Suprapubic skin (tissue), 4 donors: ENCODE results near the gene SCAF1. TPM values are rescaled to one million over a fixed set of nuclear protein-coding genes. Genes with fewer than 3 reads are reported as not detected.

Experiments used
- DNase-seq, 2 donors: peaks; one replicate each; pipeline ENCODE4 v3.0.0-alpha.2; 2019; ENCODE audit warnings: low spot score in 2 of 2
- H3K27ac ChIP-seq: fragments of 200-600 bp; sonication (generic); one replicate; pipeline ENCODE4 v1.5.1; 2019
- H3K27me3 ChIP-seq: fragments of 200-600 bp; sonication (generic); one replicate; pipeline ENCODE4 v1.5.1; 2019
- H3K36me3 ChIP-seq: fragments of 200-600 bp; sonication (generic); one replicate; pipeline ENCODE4 v1.5.1; 2019
- H3K4me1 ChIP-seq: fragments of 200-600 bp; sonication (generic); one replicate; pipeline ENCODE4 v1.5.1; 2019
- H3K4me3 ChIP-seq: fragments of 200-600 bp; sonication (generic); one replicate; pipeline ENCODE4 v1.5.1; 2019; ENCODE audit warnings: mild to moderate bottlenecking
- H3K9me3 ChIP-seq: fragments of 200-600 bp; sonication (generic); one replicate; pipeline ENCODE4 v1.5.1; 2019
- EP300 ChIP-seq: sonication (generic); formaldehyde crosslinking; IDR thresholded peaks from one replicate; pipeline ENCODE4 v1.6.1; 2017; ENCODE audit warnings: antibody characterized with exemption
- POLR2A ChIP-seq, 2 donors: fragments of 450-650 bp; IDR thresholded peaks; one replicate each; pipeline ENCODE4 v1.6.1; 2017; ENCODE audit warnings: antibody characterized with exemption in 2 of 2, mild to moderate bottlenecking in 2 of 2, moderate library complexity in 2 of 2
- POLR2AphosphoS5 ChIP-seq, 3 donors: sonication (generic); formaldehyde crosslinking; IDR thresholded peaks; one replicate each; pipeline ENCODE4 v1.6.1; 2017; ENCODE audit warnings: antibody characterized with exemption in 3 of 3
- WGBS: methylation state at CpG from one replicate; pipeline ENCODE4 v1.1.5; 2018; 5-methylcytosine and 5-hydroxymethylcytosine counted together
- total RNA-seq, 4 donors: library from RNA; depleted of rRNA; stranded (reverse); fragments of >200 nt; gene quantifications; one replicate each; pipeline ENCODE4 v1.1.0, GENCODE V29; 2016
- TF ChIP-seq, protein P1 (sequence below), 2 donors: fragments of 200-600 bp in 1 of 2; fragments of 450-650 bp in 1 of 2; sonication (generic) in 1 of 2; IDR thresholded peaks; one replicate each; pipeline ENCODE4 v1.5.1; 2016 to 2019; ENCODE audit warnings: antibody characterized with exemption in 2 of 2, mild to moderate bottlenecking in 1 of 2, moderate library complexity in 1 of 2

The SCAF1 gene
- total RNA-seq, 4 donors from 2014 or later, result 22.1 to 36.9 (median 28.5) TPM

DNA sequence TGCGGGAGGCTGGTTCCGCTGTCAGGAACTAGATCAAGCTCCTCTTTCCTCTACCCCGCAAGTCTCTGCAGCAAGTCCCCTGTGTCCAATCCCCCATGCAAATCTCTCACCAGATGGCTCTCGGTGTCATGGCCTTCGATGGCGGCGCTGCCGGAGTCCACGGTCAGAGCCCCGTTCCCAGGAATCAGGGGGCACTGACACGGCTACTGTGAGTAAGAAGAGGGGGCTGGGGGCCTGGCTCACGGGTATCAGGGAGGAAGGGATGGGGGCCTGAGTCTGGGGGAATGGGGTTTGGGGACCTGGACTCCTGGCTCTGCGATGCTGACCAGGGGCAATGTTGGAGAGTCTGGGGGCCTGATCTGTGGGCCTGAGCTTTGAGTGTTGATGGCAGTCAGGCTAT is 4.0 kb downstream of the SCAF1 start:
- DNase-seq, result no peak
- H3K36me3 ChIP-seq, result peaks cover 52% of the 10 kb centered on the region
- H3K27ac ChIP-seq, result no peak overlapping the region
- H3K4me3 ChIP-seq, result no peak overlapping the region
- peaks cover 33% of the 10 kb centered on the region for H3K4me1 ChIP-seq
- H3K9me3 ChIP-seq, result no peaks in the 10 kb centered on the region
- no peaks in the 10 kb centered on the region for H3K27me3 ChIP-seq
- TF ChIP-seq, protein P1, sequence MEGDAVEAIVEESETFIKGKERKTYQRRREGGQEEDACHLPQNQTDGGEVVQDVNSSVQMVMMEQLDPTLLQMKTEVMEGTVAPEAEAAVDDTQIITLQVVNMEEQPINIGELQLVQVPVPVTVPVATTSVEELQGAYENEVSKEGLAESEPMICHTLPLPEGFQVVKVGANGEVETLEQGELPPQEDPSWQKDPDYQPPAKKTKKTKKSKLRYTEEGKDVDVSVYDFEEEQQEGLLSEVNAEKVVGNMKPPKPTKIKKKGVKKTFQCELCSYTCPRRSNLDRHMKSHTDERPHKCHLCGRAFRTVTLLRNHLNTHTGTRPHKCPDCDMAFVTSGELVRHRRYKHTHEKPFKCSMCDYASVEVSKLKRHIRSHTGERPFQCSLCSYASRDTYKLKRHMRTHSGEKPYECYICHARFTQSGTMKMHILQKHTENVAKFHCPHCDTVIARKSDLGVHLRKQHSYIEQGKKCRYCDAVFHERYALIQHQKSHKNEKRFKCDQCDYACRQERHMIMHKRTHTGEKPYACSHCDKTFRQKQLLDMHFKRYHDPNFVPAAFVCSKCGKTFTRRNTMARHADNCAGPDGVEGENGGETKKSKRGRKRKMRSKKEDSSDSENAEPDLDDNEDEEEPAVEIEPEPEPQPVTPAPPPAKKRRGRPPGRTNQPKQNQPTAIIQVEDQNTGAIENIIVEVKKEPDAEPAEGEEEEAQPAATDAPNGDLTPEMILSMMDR (IDR thresholded peaks at IDR 0.05), result no peak
- 94% methylated on average over 13 of the region's 13 CpGs for WGBS

DNA sequence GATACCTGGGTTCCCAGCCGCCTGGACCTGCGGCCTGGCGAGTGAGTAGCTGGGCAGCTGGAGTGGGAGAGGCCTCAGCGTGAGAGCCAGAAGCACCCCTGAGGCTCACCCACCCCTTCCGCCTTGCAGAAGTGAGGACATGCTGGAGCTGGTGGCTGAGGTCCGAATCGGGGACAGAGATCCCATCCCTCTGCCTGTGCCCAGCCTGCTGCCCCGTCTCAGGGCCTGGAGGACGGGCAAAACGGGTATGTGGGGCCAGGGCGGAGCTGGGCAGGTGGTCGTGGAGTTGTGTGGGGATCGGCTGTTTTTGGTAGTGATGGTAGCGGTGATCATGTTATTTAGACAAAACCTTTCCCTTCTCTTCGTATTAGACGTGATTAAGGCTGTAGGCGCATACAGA is 4.6 kb downstream of the SCAF1 start:
- 96% methylated on average over 15 of the region's 17 CpGs for WGBS
- no peak for TF ChIP-seq POLR2A (IDR thresholded peaks at IDR 0.05)
- no peak for TF ChIP-seq POLR2AphosphoS5 (IDR thresholded peaks at IDR 0.05)
- TF ChIP-seq, protein P1 (IDR thresholded peaks at IDR 0.05), result no peak
- TF ChIP-seq EP300, result no peak
- DNase-seq, result no peak
- peaks cover 58% of the 10 kb centered on the region for H3K36me3 ChIP-seq
- no peak overlapping the region for H3K4me3 ChIP-seq
- H3K27ac ChIP-seq, result no peak overlapping the region
- peaks cover 27% of the 10 kb centered on the region for H3K4me1 ChIP-seq
- H3K27me3 ChIP-seq, result no peaks in the 10 kb centered on the region
- H3K9me3 ChIP-seq, result no peaks in the 10 kb centered on the region

DNA sequence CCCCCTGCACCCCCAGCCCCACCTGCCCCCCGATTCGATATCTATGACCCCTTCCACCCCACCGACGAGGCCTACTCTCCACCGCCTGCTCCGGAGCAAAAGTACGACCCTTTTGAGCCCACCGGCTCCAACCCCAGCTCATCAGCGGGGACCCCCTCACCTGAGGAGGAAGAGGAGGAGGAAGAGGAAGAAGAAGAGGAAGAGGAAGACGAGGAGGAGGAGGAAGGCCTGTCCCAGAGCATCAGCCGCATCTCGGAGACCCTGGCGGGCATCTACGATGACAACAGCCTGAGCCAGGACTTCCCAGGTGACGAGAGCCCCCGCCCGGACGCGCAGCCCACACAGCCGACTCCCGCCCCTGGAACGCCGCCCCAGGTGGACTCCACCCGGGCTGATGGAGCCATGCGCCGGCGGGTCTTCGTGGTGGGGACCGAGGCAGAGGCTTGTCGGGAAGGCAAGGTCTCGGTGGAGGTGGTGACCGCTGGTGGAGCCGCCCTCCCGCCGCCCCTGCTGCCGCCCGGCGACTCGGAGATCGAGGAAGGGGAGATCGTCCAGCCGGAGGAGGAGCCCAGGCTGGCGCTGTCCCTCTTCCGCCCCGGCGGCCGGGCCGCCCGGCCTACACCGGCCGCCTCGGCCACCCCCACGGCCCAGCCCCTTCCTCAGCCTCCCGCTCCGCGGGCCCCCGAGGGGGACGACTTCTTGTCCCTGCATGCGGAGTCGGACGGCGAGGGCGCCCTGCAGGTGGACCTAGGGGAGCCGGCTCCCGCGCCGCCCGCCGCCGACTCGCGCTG is 9.2 kb downstream of the SCAF1 start:
- Histone ChIP-seq H3K36me3 (peaks cover 91% of the 10 kb centered on the region), H3K4me1 (no peaks in the 10 kb centered on the region), H3K9me3 (no peaks in the 10 kb centered on the region), H3K4me3 (no peak overlapping the region), H3K27me3 (no peaks in the 10 kb centered on the region), H3K27ac (no peak overlapping the region)
- DNase-seq, result no peak
- 89% methylated on average over 27 of the region's 72 CpGs for WGBS
- TF ChIP-seq POLR2AphosphoS5 (IDR thresholded peaks at IDR 0.05) (no peak), POLR2A (IDR thresholded peaks at IDR 0.05) (no peak), EP300 (no peak)
- TF ChIP-seq, protein P1 (IDR thresholded peaks at IDR 0.05), result no peak

DNA sequence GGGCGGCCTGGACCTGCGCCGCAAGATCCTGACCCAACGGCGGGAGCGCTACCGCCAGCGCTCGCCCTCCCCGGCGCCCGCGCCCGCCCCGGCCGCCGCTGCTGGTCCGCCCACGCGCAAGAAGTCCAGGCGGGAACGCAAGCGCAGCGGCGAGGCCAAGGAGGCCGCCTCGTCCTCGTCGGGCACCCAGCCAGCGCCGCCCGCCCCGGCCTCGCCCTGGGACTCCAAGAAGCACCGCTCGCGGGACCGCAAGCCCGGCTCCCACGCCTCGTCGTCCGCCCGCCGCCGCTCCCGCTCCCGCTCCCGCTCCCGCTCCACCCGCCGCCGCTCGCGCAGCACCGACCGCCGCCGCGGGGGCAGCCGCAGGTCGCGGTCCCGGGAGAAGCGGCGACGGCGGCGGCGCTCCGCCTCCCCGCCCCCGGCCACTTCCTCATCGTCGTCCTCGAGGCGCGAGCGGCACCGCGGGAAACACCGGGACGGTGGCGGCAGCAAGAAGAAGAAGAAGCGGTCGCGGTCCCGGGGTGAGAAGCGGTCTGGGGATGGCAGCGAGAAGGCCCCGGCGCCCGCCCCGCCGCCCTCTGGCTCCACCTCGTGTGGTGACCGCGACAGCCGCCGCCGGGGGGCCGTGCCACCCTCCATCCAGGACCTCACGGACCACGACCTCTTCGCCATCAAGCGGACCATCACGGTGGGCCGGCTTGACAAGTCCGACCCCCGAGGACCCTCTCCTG is 10.0 kb downstream of the SCAF1 start:
- H3K9me3 ChIP-seq, result no peaks in the 10 kb centered on the region
- H3K4me3 ChIP-seq, result no peak overlapping the region
- H3K4me1 ChIP-seq, result no peaks in the 10 kb centered on the region
- no peak overlapping the region for H3K27ac ChIP-seq
- H3K36me3 ChIP-seq, result peaks cover 91% of the 10 kb centered on the region
- DNase-seq, result no peak
- WGBS, result 94% methylated on average over 88 of the region's 110 CpGs
- TF ChIP-seq, protein P1 (IDR thresholded peaks at IDR 0.05), result no peak
- TF ChIP-seq EP300 (no peak), POLR2AphosphoS5 (IDR thresholded peaks at IDR 0.05) (no peak), POLR2A (IDR thresholded peaks at IDR 0.05) (no peak)
- no peaks in the 10 kb centered on the region for H3K27me3 ChIP-seq
